NOMO-1 treated with dmso at 0.1 percent for 144 hours (cell line): Measurements from ENCODE around the gene NLGN2.

Experiments used
- DNase-seq: peaks from one replicate; lab custom pipeline; 2025; ENCODE audit not compliant: unreplicated experiment; lab: John Stamatoyannopoulos, UW

Gene NLGN2

GRCh38 chr17:7436556-7437368 lies 29.1 kb downstream of the NLGN2 start:
- DNase-seq = peak; percentile 52

DNA sequence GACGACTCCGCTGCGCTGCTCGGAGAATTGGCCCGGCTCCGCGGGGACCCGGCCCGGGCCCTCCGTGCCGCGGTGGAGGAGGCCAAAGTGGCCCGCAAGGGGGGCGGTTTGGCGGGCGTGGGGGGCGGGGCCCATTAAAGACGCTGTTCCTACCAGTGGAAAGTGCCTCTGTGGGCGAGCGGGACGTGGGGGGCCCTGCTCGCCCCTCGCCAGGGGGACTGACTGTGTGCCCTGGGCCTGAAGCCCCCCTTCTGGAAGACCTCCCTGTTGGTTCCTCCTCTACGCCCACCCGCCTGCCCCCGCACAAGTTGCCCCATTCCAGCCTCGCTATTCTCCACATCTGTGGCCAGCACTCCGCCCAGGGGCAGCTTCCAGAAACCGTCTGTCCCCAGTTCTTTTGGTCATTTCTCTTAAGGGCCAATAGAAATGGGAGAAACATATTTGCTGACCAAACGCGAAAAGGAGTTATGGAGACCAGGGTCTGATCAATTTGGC lies 29.8 kb downstream of the NLGN2 start:
- no peak for DNase-seq

DNA sequence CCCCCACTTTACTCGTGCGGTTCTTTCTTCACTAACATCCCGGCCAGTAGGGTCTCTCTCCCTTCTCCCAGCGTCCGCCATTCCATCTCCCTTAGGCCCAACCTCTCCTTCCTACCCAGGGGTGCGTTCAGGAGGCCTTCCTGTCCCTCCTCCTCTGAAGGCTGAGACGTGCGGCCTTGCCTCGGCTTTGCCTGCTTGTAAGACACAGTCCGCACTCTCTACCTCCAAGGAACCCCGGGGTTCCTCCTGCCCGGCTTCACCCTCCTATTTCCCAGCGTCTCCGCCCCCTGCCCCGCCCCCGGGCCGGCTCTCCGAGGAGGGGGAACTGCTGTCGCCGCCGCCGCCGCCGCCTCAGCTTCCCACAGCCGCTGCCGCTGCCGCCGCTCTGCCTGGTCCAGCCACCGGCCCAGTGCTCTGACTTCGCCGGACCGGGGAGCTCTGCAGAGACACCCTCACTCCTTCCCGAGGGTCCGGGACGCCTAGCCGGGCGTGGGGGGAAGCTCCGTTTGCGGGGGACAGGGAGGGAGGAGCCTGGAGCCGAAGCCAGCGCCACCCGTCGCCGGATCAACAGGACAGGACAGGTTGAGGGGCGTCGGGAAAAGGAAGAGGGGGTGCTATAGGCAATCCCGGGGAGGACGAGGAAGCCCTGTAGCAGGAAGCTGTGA lies 30.4 kb downstream of the NLGN2 start:
- peak; percentile 32 for DNase-seq

GRCh38 chr17:7438656-7439460 lies 31.2 kb downstream of the NLGN2 start:
- no peak for DNase-seq

DNA sequence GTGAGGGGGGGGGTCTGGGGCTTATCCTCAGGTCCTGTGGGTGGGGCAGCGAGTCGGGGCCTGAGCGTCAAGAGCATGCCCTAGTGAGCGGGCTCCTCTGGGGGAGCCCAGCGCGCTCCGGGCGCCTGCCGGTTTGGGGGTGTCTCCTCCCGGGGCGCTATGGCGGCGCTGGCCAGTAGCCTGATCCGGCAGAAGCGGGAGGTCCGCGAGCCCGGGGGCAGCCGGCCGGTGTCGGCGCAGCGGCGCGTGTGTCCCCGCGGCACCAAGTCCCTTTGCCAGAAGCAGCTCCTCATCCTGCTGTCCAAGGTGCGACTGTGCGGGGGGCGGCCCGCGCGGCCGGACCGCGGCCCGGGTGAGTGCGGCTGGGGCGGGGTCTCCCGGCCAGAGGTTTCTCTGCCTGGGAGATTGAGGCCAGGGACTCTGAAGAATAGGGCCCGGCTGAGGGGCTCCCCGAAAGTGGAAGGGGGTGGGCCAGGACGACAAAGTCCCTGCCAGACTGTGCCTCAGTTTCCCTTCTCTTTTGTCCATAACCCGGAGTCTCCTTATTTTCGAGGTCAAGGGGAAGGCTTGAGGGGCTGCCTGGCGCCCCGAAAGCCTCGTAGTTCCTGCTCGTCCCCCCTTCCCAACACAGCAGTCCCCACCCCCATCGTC lies 31.9 kb downstream of the NLGN2 start, which contains the start of gene FGF11:
FGF11 (plus strand) TSS at position 51 of the 651 bp plus-strand sequence; CDS start at position 160, 109 bp downstream.
- DNase-seq = no peak

- no peak for DNase-seq
Measured at GRCh38 chr17:7440113-7440833, 32.6 kb downstream of the NLGN2 start.

GRCh38 chr17:7440834-7441195 lies 33.2 kb downstream of the NLGN2 start:
- DNase-seq = no peak

DNA sequence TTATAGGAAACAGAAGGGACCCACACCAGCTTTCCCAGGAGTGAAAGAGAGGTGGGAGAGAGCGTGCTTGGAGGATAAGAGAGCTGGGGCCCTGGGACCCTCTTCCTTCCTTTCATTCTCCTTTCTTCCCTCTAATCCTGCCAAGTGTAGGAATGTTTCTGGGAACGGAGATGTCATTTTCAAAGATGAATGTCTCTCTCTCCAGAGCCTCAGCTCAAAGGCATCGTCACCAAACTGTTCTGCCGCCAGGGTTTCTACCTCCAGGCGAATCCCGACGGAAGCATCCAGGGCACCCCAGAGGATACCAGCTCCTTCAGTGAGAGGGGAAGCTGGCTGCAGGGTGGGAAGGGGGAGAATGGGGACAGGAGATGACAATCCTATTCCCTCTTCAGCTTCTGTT lies 33.6 kb downstream of the NLGN2 start:
- DNase-seq = no peak

- no peak for DNase-seq
Measured at GRCh38 chr17:7442142-7442541, 34.5 kb downstream of the NLGN2 start.

GRCh38 chr17:7443499-7444485 lies 36.1 kb downstream of the NLGN2 start:
- DNase-seq = no peak

DNA sequence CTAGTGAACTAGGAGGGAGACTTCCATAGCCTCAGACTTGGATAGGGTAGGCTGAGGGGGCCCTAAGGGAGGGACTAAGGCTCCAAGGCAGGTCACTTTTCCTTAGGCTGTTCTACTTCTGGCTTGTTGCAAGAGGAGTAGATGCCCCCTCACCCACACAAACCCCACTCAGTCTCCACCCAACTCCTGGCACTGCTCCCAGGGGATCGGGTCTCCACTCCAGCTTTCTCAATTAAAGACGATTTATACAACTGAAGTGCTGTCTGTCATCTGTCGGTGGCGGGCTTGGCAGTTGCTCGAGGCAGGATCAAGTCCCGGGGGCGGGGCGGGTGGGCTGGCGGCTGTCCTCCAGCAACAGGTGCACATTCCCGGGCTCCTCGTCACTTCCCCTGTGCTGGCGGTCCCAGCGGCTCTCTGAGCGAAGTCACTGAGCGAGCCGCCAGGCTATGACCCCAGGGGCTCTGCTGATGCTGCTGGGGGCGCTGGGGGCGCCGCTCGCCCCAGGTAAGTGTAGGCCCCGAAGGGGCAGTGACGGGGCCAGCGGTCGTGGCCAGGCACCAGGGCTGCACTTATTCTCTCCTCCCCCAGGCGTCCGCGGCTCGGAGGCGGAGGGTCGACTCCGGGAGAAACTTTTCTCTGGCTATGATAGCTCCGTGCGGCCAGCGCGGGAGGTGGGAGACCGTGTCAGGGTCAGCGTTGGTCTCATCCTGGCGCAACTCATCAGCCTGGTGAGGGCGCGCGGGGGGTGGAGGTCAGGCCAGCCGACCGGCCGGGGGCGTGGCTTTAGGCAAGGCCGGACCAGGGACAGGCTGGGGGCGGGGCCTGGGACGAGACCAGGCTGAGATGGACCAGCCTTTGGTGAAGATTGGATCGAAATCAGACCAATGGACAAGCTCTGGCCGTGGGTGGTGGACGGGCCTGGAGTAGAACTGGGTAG lies 37.3 kb downstream of the NLGN2 start, which contains the start of gene CHRNB1:
CHRNB1 (plus strand) TSS at position 380 of the 937 bp plus-strand sequence; CDS start at position 447, 67 bp downstream.
- no peak for DNase-seq

DNA sequence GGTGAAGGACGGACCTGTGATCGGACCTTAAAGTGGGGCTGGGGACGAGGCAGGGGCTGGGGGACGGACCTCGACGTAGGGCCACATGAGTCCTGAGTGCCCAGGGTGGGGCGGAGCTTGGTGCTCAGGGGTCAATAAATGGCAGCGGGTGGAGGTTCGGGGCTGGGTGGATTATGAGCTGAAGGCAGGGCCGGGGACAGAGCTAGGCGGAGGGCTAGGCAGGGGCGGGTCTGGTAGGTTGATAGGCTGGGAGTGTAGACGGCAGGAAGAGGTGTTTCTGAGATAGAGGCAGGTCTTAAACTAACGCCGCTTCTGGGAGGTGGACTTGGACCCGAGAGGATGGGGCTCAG lies 37.9 kb downstream of the NLGN2 start:
- DNase-seq = no peak

GRCh38 chr17:7448461-7448860 lies 40.8 kb downstream of the NLGN2 start:
- no peak for DNase-seq

GRCh38 chr17:7459961-7460545 lies 52.4 kb downstream of the NLGN2 start:
- no peak for DNase-seq

DNA sequence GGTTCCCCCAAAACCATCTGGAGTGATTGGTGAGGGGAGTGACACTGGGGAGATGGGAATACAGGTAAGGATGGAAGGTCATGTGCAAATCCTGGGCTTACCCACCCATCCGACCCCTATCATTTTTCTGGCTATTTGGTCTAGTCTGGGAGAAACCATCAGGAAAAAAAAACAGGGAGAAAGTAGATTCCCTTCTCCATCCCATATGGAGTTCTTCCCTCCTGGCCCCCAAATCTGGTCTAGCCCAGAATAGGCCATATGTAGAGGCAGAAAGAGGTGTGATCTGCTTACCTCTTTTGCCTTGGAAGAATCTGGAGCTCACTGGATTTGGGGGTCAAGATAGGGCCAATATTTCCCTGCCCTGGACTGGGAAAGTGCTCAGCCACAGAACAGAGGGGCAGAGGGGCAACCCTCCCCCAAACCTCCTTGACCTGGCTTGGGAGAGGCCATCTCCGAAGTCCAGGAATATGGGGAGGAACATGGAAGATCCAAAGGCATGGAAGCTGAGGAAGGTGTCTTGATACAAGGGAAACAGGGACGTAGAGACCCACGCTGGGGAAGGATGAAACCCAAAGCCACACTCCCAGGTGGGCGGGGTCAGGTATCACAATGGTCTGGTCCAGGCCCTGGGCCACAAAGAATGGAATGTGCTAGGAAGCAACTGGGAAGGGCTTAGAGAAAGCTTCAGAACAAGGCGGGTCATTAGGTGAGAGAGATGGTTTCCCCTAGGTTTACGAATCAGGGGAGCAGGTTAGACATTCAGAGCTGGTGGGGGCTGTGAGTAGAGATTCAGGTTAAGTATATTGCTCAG lies 53.4 kb downstream of the NLGN2 start:
- DNase-seq = no peak

- no peak for DNase-seq
Measured at GRCh38 chr17:7462474-7463371, 55.1 kb downstream of the NLGN2 start.
